Keratinocyte (primary cell): ENCODE measurements around the gene PARN. TPM values are rescaled to one million over a fixed set of nuclear protein-coding genes. Genes with fewer than 3 reads are reported as not detected.

Source experiments
- DNase-seq: peaks from one replicate; pipeline ENCODE4 v3.0.0-alpha.2; 2011; ENCODE audit warnings: low read depth, missing footprints, low spot score
- FAIRE-seq: peaks from 2 replicates; lab custom pipeline; 2011; peaks lifted over from hg19 to GRCh38; lab: Jason Lieb, UNC
- H2AFZ ChIP-seq: 2 replicates; pipeline ENCODE4 v1.6.0; 2012; ENCODE audit warnings: low read length, control low read depth, inconsistent platforms; ENCODE audit not compliant: control insufficient read depth
- H3K27ac ChIP-seq: 2 replicates; pipeline ENCODE4 v1.5.1; 2011; ENCODE audit warnings: low read length; ENCODE audit not compliant: control insufficient read depth, insufficient read depth
- H3K27me3 ChIP-seq: 3 replicates; pipeline ENCODE4 v1.6.0; 2011; ENCODE audit warnings: low read length; ENCODE audit not compliant: control insufficient read depth, insufficient read depth; ENCODE audit errors: extremely low read depth
- H3K36me3 ChIP-seq, 2 experiments: 2 replicates in 1 of 2; 3 replicates in 1 of 2; pipeline ENCODE4 v1.5.1; 2011; ENCODE audit warnings: low read length in 2 of 2, mild to moderate bottlenecking in 1 of 2; ENCODE audit not compliant: control insufficient read depth in 2 of 2, insufficient read depth in 2 of 2; ENCODE audit errors: extremely low read depth in 1 of 2
- H3K4me1 ChIP-seq: 3 replicates; pipeline ENCODE4 v1.5.1; 2011; ENCODE audit warnings: low read length; ENCODE audit not compliant: control insufficient read depth, insufficient read depth; ENCODE audit errors: extremely low read depth
- H3K4me2 ChIP-seq: 3 replicates; pipeline ENCODE4 v1.6.0; 2011; ENCODE audit warnings: low read depth, low read length; ENCODE audit not compliant: control insufficient read depth, insufficient read depth; ENCODE audit errors: extremely low read depth
- H3K4me3 ChIP-seq, 3 experiments: fragments of 200-600 bp in 1 of 3; sonication (generic) in 1 of 3; 2 replicates in 2 of 3; 3 replicates in 1 of 3; pipeline ENCODE4 v1.5.1; 2011 to 2016; ENCODE audit warnings: low read length in 3 of 3, mild to moderate bottlenecking in 3 of 3, control low read depth in 2 of 3, inconsistent platforms in 1 of 3, low read depth in 1 of 3, mixed read lengths in 1 of 3, mixed run types in 1 of 3, moderate library complexity in 1 of 3; ENCODE audit not compliant: control insufficient read depth in 2 of 3, insufficient read depth in 2 of 3; ENCODE audit errors: extremely low read depth in 1 of 3
- H3K79me2 ChIP-seq: 2 replicates; pipeline ENCODE4 v1.6.0; 2012; ENCODE audit warnings: low read length; ENCODE audit not compliant: control insufficient read depth, insufficient read depth
- H3K9ac ChIP-seq: 3 replicates; pipeline ENCODE4 v1.6.0; 2011; ENCODE audit warnings: low read length; ENCODE audit not compliant: control insufficient read depth, insufficient read depth; ENCODE audit errors: extremely low read depth
- H3K9me1 ChIP-seq: 3 replicates; pipeline ENCODE4 v1.6.0; 2011; ENCODE audit warnings: low read length; ENCODE audit not compliant: control insufficient read depth, insufficient read depth; ENCODE audit errors: extremely low read depth
- H3K9me3 ChIP-seq: 2 replicates; pipeline ENCODE4 v1.5.1; 2012; ENCODE audit warnings: low read depth, low read length; ENCODE audit not compliant: control insufficient read depth
- H4K20me1 ChIP-seq: 3 replicates; pipeline ENCODE4 v1.6.0; 2011; ENCODE audit warnings: low read length; ENCODE audit not compliant: control insufficient read depth, insufficient read depth; ENCODE audit errors: extremely low read depth
- CTCF ChIP-seq, 3 experiments: IDR thresholded peaks in 1 of 3; conservative IDR thresholded peaks in 1 of 3; optimal IDR thresholded peaks in 1 of 3; 2 replicates in 2 of 3; 3 replicates in 1 of 3; pipeline versions ENCODE3 to v1.5.1; 2011; ENCODE audit warnings: low read length in 3 of 3, mild to moderate bottlenecking in 3 of 3, moderate library complexity in 2 of 3, control low read depth in 1 of 3, inconsistent platforms in 1 of 3; ENCODE audit not compliant: insufficient read depth in 2 of 3; ENCODE audit errors: extremely low read depth in 1 of 3
- EZH2 ChIP-seq: IDR thresholded peaks from one replicate; pipeline ENCODE4 v1.6.1; 2012; ENCODE audit warnings: inconsistent platforms, mild to moderate bottlenecking, low read length, moderate library complexity
- dilution Hi-C: fragments of 300-500 bp; cut with MboI; formaldehyde crosslinking; loops from one replicate; pipeline ENCODE4 v1.7.0; 2020; ENCODE audit warnings: low sequenced_read_pairs; ENCODE audit not compliant: extremely low pct_ligation_motif_present
- polyA plus RNA-seq, 5 experiments: library from polyadenylated mRNA; depleted of rRNA in 3 of 5; stranded (reverse) in 3 of 5; stranded (forward) in 1 of 5; unstranded in 1 of 5; fragments of >200 nt; gene quantifications; 1 replicate in 1 of 5; 2 replicates in 3 of 5; 3 replicates in 1 of 5; pipeline versions ENCODE4 v1.2.1 to v1.2.3, GENCODE V29; 2011 to 2012; ENCODE audit warnings: missing spikeins in 2 of 5, low read depth in 1 of 5, low replicate concordance in 1 of 5

Gene PARN
- polyA plus RNA-seq, 1 donor (not counting 4 experiments of a cell fraction or from before 2014, with no cell fraction given): 40.8 TPM

- Histone ChIP-seq H3K9me1 (no peaks in the 10 kb centered on the region), H2AFZ (no peak overlapping the region), H3K9ac (no peak overlapping the region), H3K4me1 (no peaks in the 10 kb centered on the region), H3K27me3 (no peaks in the 10 kb centered on the region), H3K4me2 (no peak overlapping the region), H3K9me3 (no peaks in the 10 kb centered on the region), H3K36me3 (no peaks in the 10 kb centered on the region), H4K20me1 (no peaks in the 10 kb centered on the region), H3K27ac (no peak overlapping the region), H3K4me3 (no peak overlapping the region), H3K79me2 (no peaks in the 10 kb centered on the region)
- dilution Hi-C loops: no loop called here
- DNase-seq: no peak
- TF ChIP-seq EZH2: no peak
- TF ChIP-seq CTCF (optimal IDR thresholded peaks at IDR 0.05 in 1 of 3, IDR thresholded peaks at IDR 0.05 in 1 of 3, conservative IDR thresholded peaks at IDR 0.05 in 1 of 3; ENCODE audit: extremely low read depth in 1 of 3, insufficient read depth in 2 of 3, low read length in 3 of 3): no peak
- peak; percentile 44 for FAIRE-seq
Measured at GRCh38 chr16:14389359-14389758, 240.7 kb downstream of the PARN start.

GRCh38 chr16:14388243-14388642 lies 241.8 kb downstream of the PARN start:
- no peaks in the 10 kb centered on the region for H3K4me1 ChIP-seq
- H3K9me1 ChIP-seq: no peaks in the 10 kb centered on the region
- H3K9ac ChIP-seq: no peak overlapping the region
- H4K20me1 ChIP-seq: no peaks in the 10 kb centered on the region
- no peaks in the 10 kb centered on the region for H3K27me3 ChIP-seq
- dilution Hi-C loops: no loop called here
- no peak overlapping the region for H3K27ac ChIP-seq
- TF ChIP-seq EZH2 (no peak), CTCF (optimal IDR thresholded peaks at IDR 0.05 in 1 of 3, IDR thresholded peaks at IDR 0.05 in 1 of 3, conservative IDR thresholded peaks at IDR 0.05 in 1 of 3; ENCODE audit: extremely low read depth in 1 of 3, insufficient read depth in 2 of 3, low read length in 3 of 3) (no peak)
- no peak overlapping the region for H3K4me2 ChIP-seq
- no peak for FAIRE-seq
- no peaks in the 10 kb centered on the region for H3K79me2 ChIP-seq
- no peak overlapping the region for H2AFZ ChIP-seq
- H3K9me3 ChIP-seq: no peaks in the 10 kb centered on the region
- DNase-seq: no peak
- H3K36me3 ChIP-seq: no peaks in the 10 kb centered on the region
- no peak overlapping the region for H3K4me3 ChIP-seq
